H9 (cell line): Measurements from ENCODE around the gene CHTOP. TPM values are rescaled to one million over a fixed set of nuclear protein-coding genes. Genes with fewer than 3 reads are reported as not detected.
A peak's percentile ranks its signal among the peaks of the same experiment; 100 is the strongest.

Source experiments
- DNase-seq: peaks from one replicate; pipeline ENCODE4 v3.0.0-alpha.2; 2017
- H2AFZ ChIP-seq: one replicate; pipeline ENCODE4 v1.6.1; 2013; ENCODE audit warnings: mild to moderate bottlenecking, low read length, control low read depth, moderate library complexity
- H2AK5ac ChIP-seq: 2 replicates; pipeline ENCODE4 v1.6.1; 2013; ENCODE audit warnings: low read length, control low read depth, mixed read lengths; ENCODE audit not compliant: insufficient read length
- H2BK120ac ChIP-seq: one replicate; pipeline ENCODE4 v1.6.1; 2013; ENCODE audit warnings: low read depth, mild to moderate bottlenecking, low read length, control low read depth, inconsistent platforms; ENCODE audit not compliant: poor library complexity, severe bottlenecking
- H2BK12ac ChIP-seq: 2 replicates; pipeline ENCODE4 v1.6.1; 2013; ENCODE audit warnings: low read length, control low read depth, mixed read lengths, low read depth; ENCODE audit not compliant: insufficient read length
- H2BK15ac ChIP-seq: 2 replicates; pipeline ENCODE4 v1.6.1; 2013; ENCODE audit warnings: low read depth, low read length, control low read depth
- H2BK20ac ChIP-seq: one replicate; pipeline ENCODE4 v1.6.1; 2013; ENCODE audit warnings: low read depth, mild to moderate bottlenecking, low read length, control low read depth, inconsistent platforms; ENCODE audit not compliant: poor library complexity, severe bottlenecking
- H2BK5ac ChIP-seq: 2 replicates; pipeline ENCODE4 v1.6.1; 2013; ENCODE audit warnings: low read length, control low read depth, mixed read lengths; ENCODE audit not compliant: insufficient read length
- H3K14ac ChIP-seq: 2 replicates; pipeline ENCODE4 v1.6.1; 2013; ENCODE audit warnings: low read length, control low read depth; ENCODE audit not compliant: insufficient read depth
- H3K18ac ChIP-seq: 2 replicates; pipeline ENCODE4 v1.6.1; 2013; ENCODE audit warnings: low read depth, mild to moderate bottlenecking, mixed read lengths, low read length, control low read depth; ENCODE audit not compliant: insufficient read length
- H3K23ac ChIP-seq: 2 replicates; pipeline ENCODE4 v1.6.1; 2013; ENCODE audit warnings: low read length, control low read depth, mixed read lengths, low read depth; ENCODE audit not compliant: insufficient read length
- H3K23me2 ChIP-seq: 2 replicates; pipeline ENCODE4 v1.6.1; 2013; ENCODE audit warnings: low read depth, mild to moderate bottlenecking, mixed read lengths, low read length, control low read depth; ENCODE audit not compliant: insufficient read length, poor library complexity, severe bottlenecking
- H3K27ac ChIP-seq: 2 replicates; pipeline ENCODE4 v1.5.1; 2013; ENCODE audit warnings: low read length, control low read depth, mixed read lengths, low read depth; ENCODE audit not compliant: insufficient read length
- H3K27me3 ChIP-seq: 2 replicates; pipeline ENCODE4 v1.6.1; 2013; ENCODE audit warnings: low read length, control low read depth, inconsistent platforms; ENCODE audit not compliant: insufficient read depth
- H3K4ac ChIP-seq: 2 replicates; pipeline ENCODE4 v1.6.1; 2013; ENCODE audit warnings: low read depth, mild to moderate bottlenecking, control low read depth, inconsistent platforms, low read length, moderate library complexity
- H3K4me1 ChIP-seq: 2 replicates; pipeline ENCODE4 v1.6.1; 2013; ENCODE audit warnings: low read length, control low read depth, inconsistent platforms; ENCODE audit not compliant: insufficient read depth
- H3K4me2 ChIP-seq: 2 replicates; pipeline ENCODE4 v1.6.1; 2013; ENCODE audit warnings: low read length, control low read depth, mixed read lengths; ENCODE audit not compliant: insufficient read length, insufficient read depth
- H3K56ac ChIP-seq: 2 replicates; pipeline ENCODE4 v1.6.1; 2013; ENCODE audit warnings: low read depth, mild to moderate bottlenecking, mixed read lengths, low read length, control low read depth; ENCODE audit not compliant: insufficient read length
- H3K79me1 ChIP-seq: 2 replicates; pipeline ENCODE4 v1.6.1; 2013; ENCODE audit warnings: low read depth, mild to moderate bottlenecking, moderate library complexity, low read length, control low read depth, inconsistent platforms; ENCODE audit not compliant: insufficient read depth, poor library complexity, severe bottlenecking
- H3K79me2 ChIP-seq: 2 replicates; pipeline ENCODE4 v1.6.1; 2013; ENCODE audit warnings: low read length, control low read depth, inconsistent platforms; ENCODE audit not compliant: insufficient read depth
- H3K9ac ChIP-seq: 2 replicates; pipeline ENCODE4 v1.6.1; 2013; ENCODE audit warnings: low read length, control low read depth, mixed read lengths; ENCODE audit not compliant: insufficient read length; ENCODE audit errors: extremely low read depth
- H3K9me3 ChIP-seq: one replicate; pipeline ENCODE4 v1.6.1; 2013; ENCODE audit warnings: low read depth, low read length, inconsistent platforms; ENCODE audit not compliant: control insufficient read depth
- H3T11ph ChIP-seq: one replicate; pipeline ENCODE4 v1.6.1; 2013; ENCODE audit warnings: mild to moderate bottlenecking, low read length, control low read depth, inconsistent platforms
- H4K20me1 ChIP-seq: one replicate; pipeline ENCODE4 v1.6.1; 2013; ENCODE audit not compliant: control insufficient read depth, insufficient read length, insufficient read depth
- H4K5ac ChIP-seq: 2 replicates; pipeline ENCODE4 v1.6.1; 2013; ENCODE audit warnings: low read depth, mild to moderate bottlenecking, mixed read lengths, low read length, control low read depth; ENCODE audit not compliant: insufficient read length
- H4K8ac ChIP-seq: replicated peaks from 2 replicates; pipeline ENCODE4 v1.6.1; 2013; ENCODE audit warnings: low read length, control low read depth, mixed read lengths, low read depth; ENCODE audit not compliant: insufficient read length
- H4K91ac ChIP-seq: 2 replicates; pipeline ENCODE4 v1.6.1; 2013; ENCODE audit warnings: low read depth, mild to moderate bottlenecking, moderate library complexity, mixed read lengths, low read length, control low read depth; ENCODE audit not compliant: insufficient read length
- H3K27ac Mint-ChIP-seq, 3 experiments: 2 replicates in 2 of 3; 3 replicates in 1 of 3; pipeline ENCODE4 v1.8.0; 2020 to 2021; ENCODE audit warnings: mixed read lengths in 3 of 3, mild to moderate bottlenecking in 1 of 3, moderate library complexity in 1 of 3
- H3K27me3 Mint-ChIP-seq: 2 replicates; pipeline ENCODE4 v1.8.0; 2021; ENCODE audit warnings: low read depth, mild to moderate bottlenecking, moderate library complexity, mixed read lengths
- H3K36me3 Mint-ChIP-seq, 3 experiments: 2 replicates in 2 of 3; 3 replicates in 1 of 3; pipeline ENCODE4 v1.8.0; 2020 to 2021; ENCODE audit warnings: low read depth in 3 of 3, mixed read lengths in 3 of 3; ENCODE audit not compliant: insufficient read depth in 1 of 3
- H3K4me1 Mint-ChIP-seq, 2 experiments: 2 replicates each; pipeline ENCODE4 v1.8.0; 2020; ENCODE audit warnings: mixed read lengths in 2 of 2
- H3K4me3 Mint-ChIP-seq, 2 experiments: 2 replicates in 1 of 2; 3 replicates in 1 of 2; pipeline ENCODE4 v1.8.0; 2020 to 2021; ENCODE audit warnings: mild to moderate bottlenecking in 2 of 2, mixed read lengths in 2 of 2, moderate library complexity in 1 of 2
- H3K9me3 Mint-ChIP-seq, 2 experiments: 2 replicates in 1 of 2; 3 replicates in 1 of 2; pipeline ENCODE4 v1.8.0; 2020; ENCODE audit warnings: mild to moderate bottlenecking in 2 of 2, mixed read lengths in 2 of 2, moderate library complexity in 1 of 2
- CTCF ChIP-seq: fragments of 200-600 bp; sonication (generic); conservative IDR thresholded peaks from 3 replicates; pipeline ENCODE4 v1.8.0; 2021; ENCODE audit warnings: antibody characterized with exemption, mild to moderate bottlenecking
- WGBS: extraction: QIAGEN DNeasy Blood & Tissue Kit; methylation state at CpG from one replicate; pipeline ENCODE4 v1.1.7; 2013; ENCODE audit warnings: missing lambda C conversion rate, low lambda C conversion rate, mixed read lengths; ENCODE audit not compliant: insufficient read length; ENCODE audit errors: extremely low coverage; 5-methylcytosine and 5-hydroxymethylcytosine counted together
- total RNA-seq: library from RNA; stranded (reverse); gene quantifications from 2 replicates; pipeline ENCODE4 v1.2.1, GENCODE V29; 2021

Gene CHTOP
- total RNA-seq, 1 experiment from 2014 or later, result 126 TPM

GRCh38 chr1:153658400-153659174, 24.7 kb downstream of the CHTOP start, which contains the start of gene SNAPIN:
Gene SNAPIN, plus strand, starts transcription at chr1:153658703. Its CDS starts 41 bp downstream, at chr1:153658744.
- 0 out of 2 replicates have a peak, but pooled peaks cover 2% of the 10 kb centered on the region for H3K4me1 ChIP-seq
- no peak within 1 kb of the TSS for H2BK12ac ChIP-seq
- H2BK20ac ChIP-seq, result no peak within 1 kb of the TSS
- no peaks in the 10 kb centered on the region for H3K27me3 ChIP-seq
- no peak within 1 kb of the TSS for H2BK120ac ChIP-seq
- no peak within 1 kb of the TSS for H3K27ac ChIP-seq
- peak within 1 kb of the TSS; percentile 94 for H3K18ac ChIP-seq
- H2BK15ac ChIP-seq, result no peak within 1 kb of the TSS
- whole genome bisulfite sequencing, result no CpG with 5 or more reads among the region's 53 CpGs
- no peak within 1 kb of the TSS for H3K23ac ChIP-seq
- H2AFZ ChIP-seq, result no peak within 1 kb of the TSS
- peak within 1 kb of the TSS; percentile 81 for H3K9ac ChIP-seq
- H3K4me2 ChIP-seq, result peak within 1 kb of the TSS; percentile 94
- H2BK5ac ChIP-seq, result no peak within 1 kb of the TSS
- H3K14ac ChIP-seq, result peak within 1 kb of the TSS; percentile 93
- peaks cover 5% of the 10 kb centered on the region for H3K79me1 ChIP-seq
- H3K36me3 Mint-ChIP-seq, result peaks cover 14 to 35% (median 26%) of the 10 kb centered on the region in 3 experiments
- no peak within 1 kb of the TSS for H3T11ph ChIP-seq
- peaks cover 5% of the 10 kb centered on the region for H3K23me2 ChIP-seq
- H3K4ac ChIP-seq, result no peak within 1 kb of the TSS
- no peak within 1 kb of the TSS for H4K91ac ChIP-seq
- H2AK5ac ChIP-seq, result no peak within 1 kb of the TSS
- no peaks in the 10 kb centered on the region for H3K27me3 Mint-ChIP-seq
- peak; percentile 93 for DNase-seq
- H3K79me2 ChIP-seq, result no peaks in the 10 kb centered on the region; the same call in 1 of the 2 replicates
- H4K5ac ChIP-seq, result no peak within 1 kb of the TSS
- H3K9me3 ChIP-seq, result no peaks in the 10 kb centered on the region
- H3K9me3 Mint-ChIP-seq, result no peaks in the 10 kb centered on the region; a peak in 1 of 5 replicates
- H3K4me1 Mint-ChIP-seq, result peaks cover 9% of the 10 kb centered on the region in 2 experiments
- peak within 1 kb of the TSS; percentile 89 to 95 (median 90) for H3K27ac Mint-ChIP-seq
- H4K8ac ChIP-seq, result no peak within 1 kb of the TSS
- no peaks in the 10 kb centered on the region for H4K20me1 ChIP-seq
- TF ChIP-seq CTCF, result no peak; the same call in 2 of the 3 replicates
- no peak within 1 kb of the TSS for H3K56ac ChIP-seq
- peak within 1 kb of the TSS; percentile 94 to 95 for H3K4me3 Mint-ChIP-seq
